ENCODE results near the gene BIVM.
A peak's percentile ranks its signal among the peaks of the same experiment; 100 is the strongest.

- no peak for TF ChIP-seq GABPA (IDR thresholded peaks at IDR 0.05; ENCODE audit: low read depth)
- TF ChIP-seq CTCF (IDR thresholded peaks at IDR 0.05), result no peak
- no peak for TF ChIP-seq JUND (IDR thresholded peaks at IDR 0.05)
- no peak for TF ChIP-seq EZH2phosphoT487 (IDR thresholded peaks at IDR 0.05; ENCODE audit: borderline replicate concordance, low read depth)
- TF ChIP-seq TAF1 (IDR thresholded peaks at IDR 0.05; ENCODE audit: borderline replicate concordance, low read depth, low read length), result no peak
- no peak for TF ChIP-seq RFX5 (IDR thresholded peaks at IDR 0.05; ENCODE audit: low read length)
- 0 out of 2 replicates have a peak, but pooled peaks have one; percentile 9 for TF ChIP-seq FOXM1 (IDR thresholded peaks at IDR 0.05; ENCODE audit: low read depth)
- TF ChIP-seq, protein P1, sequence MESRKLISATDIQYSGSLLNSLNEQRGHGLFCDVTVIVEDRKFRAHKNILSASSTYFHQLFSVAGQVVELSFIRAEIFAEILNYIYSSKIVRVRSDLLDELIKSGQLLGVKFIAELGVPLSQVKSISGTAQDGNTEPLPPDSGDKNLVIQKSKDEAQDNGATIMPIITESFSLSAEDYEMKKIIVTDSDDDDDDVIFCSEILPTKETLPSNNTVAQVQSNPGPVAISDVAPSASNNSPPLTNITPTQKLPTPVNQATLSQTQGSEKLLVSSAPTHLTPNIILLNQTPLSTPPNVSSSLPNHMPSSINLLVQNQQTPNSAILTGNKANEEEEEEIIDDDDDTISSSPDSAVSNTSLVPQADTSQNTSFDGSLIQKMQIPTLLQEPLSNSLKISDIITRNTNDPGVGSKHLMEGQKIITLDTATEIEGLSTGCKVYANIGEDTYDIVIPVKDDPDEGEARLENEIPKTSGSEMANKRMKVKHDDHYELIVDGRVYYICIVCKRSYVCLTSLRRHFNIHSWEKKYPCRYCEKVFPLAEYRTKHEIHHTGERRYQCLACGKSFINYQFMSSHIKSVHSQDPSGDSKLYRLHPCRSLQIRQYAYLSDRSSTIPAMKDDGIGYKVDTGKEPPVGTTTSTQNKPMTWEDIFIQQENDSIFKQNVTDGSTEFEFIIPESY (IDR thresholded peaks at IDR 0.05; ENCODE audit: borderline replicate concordance, low read depth), result no peak
- no peak; the same call in 1 of the 2 replicates for TF ChIP-seq PBX3 (IDR thresholded peaks at IDR 0.05)
- TF ChIP-seq REST (IDR thresholded peaks at IDR 0.05; ENCODE audit: low read depth, low read length), result no peak
- no peak for TF ChIP-seq RAD21 (IDR thresholded peaks at IDR 0.05; ENCODE audit: low read length)
- TF ChIP-seq POLR2AphosphoS5 (IDR thresholded peaks at IDR 0.05; ENCODE audit: low read depth, low read length), result no peak
- no peak for TF ChIP-seq SMC3 (IDR thresholded peaks at IDR 0.05; ENCODE audit: low read depth, low read length)
These were observed 17.8 kb downstream of the BIVM start for GRCh38 chr13:102816708-102817107.

Measured in SK-N-SH (cell line).